OCI-LY3 (cell line): ENCODE results near the gene FCGBP.

ENCODE experiments used
- H2AFZ ChIP-seq: fragments of 200-600, 300-600 bp; shearing (Covaris generic); 2 replicates; pipeline ENCODE4 v1.6.0; 2014; ENCODE audit warnings: antibody characterized with exemption, low read depth, low read length
- H3K27ac ChIP-seq: fragments of 200-600, 300-600 bp; sonication (generic); 2 replicates; pipeline ENCODE4 v1.5.1; 2014; ENCODE audit warnings: mild to moderate bottlenecking, low read length, moderate library complexity, mixed read lengths
- H3K27me3 ChIP-seq: fragments of 200-600, 300-600 bp; sonication (generic); 2 replicates; pipeline ENCODE4 v1.6.1; 2014; ENCODE audit warnings: low read depth, low read length, mixed read lengths
- H3K36me3 ChIP-seq: fragments of 200-600, 300-600 bp; sonication (generic); replicated peaks from 2 replicates; pipeline ENCODE3; 2014; ENCODE audit warnings: low read depth, low read length, mixed read lengths
- H3K4me1 ChIP-seq: fragments of 300-600, 200-600 bp; sonication (generic); 2 replicates; pipeline ENCODE4 v1.6.1; 2014; ENCODE audit warnings: low read length, mixed read lengths
- H3K4me2 ChIP-seq: fragments of 200-600, 300-600 bp; sonication (generic); 2 replicates; pipeline ENCODE4 v1.6.1; 2014; ENCODE audit warnings: low read length, mixed read lengths
- H3K4me3 ChIP-seq: fragments of 300-600, 200-600 bp; sonication (generic); 2 replicates; pipeline ENCODE4 v1.5.1; 2014; ENCODE audit warnings: antibody characterized with exemption, mild to moderate bottlenecking, low read length, moderate library complexity
- H3K79me2 ChIP-seq: fragments of 300-600, 200-600 bp; shearing (Covaris generic); 2 replicates; pipeline ENCODE4 v1.6.1; 2014; ENCODE audit warnings: mild to moderate bottlenecking, low read length, mixed read lengths
- H3K9ac ChIP-seq: fragments of 300-600, 200-600 bp; shearing (Covaris generic); 2 replicates; pipeline ENCODE4 v1.6.0; 2014; ENCODE audit warnings: mild to moderate bottlenecking, low read length, moderate library complexity
- H3K9me3 ChIP-seq: fragments of 200-600, 300-600 bp; shearing (Covaris generic); 2 replicates; pipeline ENCODE4 v1.6.1; 2014; ENCODE audit warnings: low read length, mixed read lengths; ENCODE audit not compliant: insufficient read depth
- H4K20me1 ChIP-seq: fragments of 200-600, 300-600 bp; sonication (generic); 2 replicates; pipeline ENCODE4 v1.6.1; 2016; ENCODE audit warnings: low read length, mixed read lengths; ENCODE audit not compliant: insufficient read depth
- CTCF ChIP-seq: fragments of 200-600, 300-600 bp; sonication (generic); IDR thresholded peaks from 2 replicates; pipeline ENCODE4 v1.5.1; 2014; ENCODE audit warnings: antibody characterized with exemption, low read length, low read depth
- EZH2phosphoT487 ChIP-seq: fragments of 200-600 bp; shearing (Covaris generic); IDR thresholded peaks from 2 replicates; pipeline ENCODE4 v1.6.1; 2018; ENCODE audit warnings: antibody characterized with exemption, mixed run types, low read depth

Gene FCGBP

DNA sequence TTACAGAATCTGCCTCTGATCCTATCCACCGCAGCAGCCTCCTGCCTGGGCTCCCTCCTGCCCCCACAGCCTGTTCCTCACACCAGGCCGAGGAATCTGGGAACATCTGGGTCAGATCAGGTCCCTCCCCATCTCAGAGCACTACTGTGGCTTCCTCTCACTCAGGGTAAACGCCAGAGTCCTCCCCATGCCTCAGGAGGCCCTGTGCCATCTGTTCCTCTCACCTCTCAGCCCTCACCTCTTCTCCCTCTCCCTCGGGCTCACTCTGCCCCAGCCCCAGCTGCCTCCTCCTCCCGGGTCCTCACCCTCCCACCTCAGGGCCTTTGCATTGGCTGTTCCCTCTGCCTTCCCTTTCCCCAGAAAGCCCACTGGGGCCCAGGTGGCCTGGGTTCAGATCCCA lies 18.2 kb downstream of the FCGBP start:
- no peak overlapping the region for H3K4me3 ChIP-seq
- no peak for TF ChIP-seq CTCF
- no peak for TF ChIP-seq EZH2phosphoT487

DNA sequence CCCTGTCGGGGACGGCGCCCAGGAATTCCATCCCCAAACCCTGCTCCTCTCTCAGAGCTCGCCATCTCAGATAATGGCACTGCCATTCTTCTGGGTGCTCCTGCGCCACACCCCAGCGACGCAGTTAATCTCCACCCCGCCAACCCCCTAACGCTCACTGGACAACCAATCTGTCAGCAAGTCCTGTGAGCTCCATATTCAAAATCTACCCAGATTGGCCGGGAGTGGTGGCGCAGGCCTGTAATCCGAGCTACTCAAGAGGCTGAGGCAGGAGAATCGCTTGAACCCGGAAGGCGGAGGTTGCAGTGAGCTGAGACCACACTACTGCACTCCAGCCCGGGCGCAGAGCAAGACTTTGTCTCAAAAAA lies 18.6 kb downstream of the FCGBP start:
- TF ChIP-seq EZH2phosphoT487 = no peak
- H3K27me3 ChIP-seq = no peaks in the 10 kb centered on the region
- no peak overlapping the region for H3K4me2 ChIP-seq
- no peaks in the 10 kb centered on the region for H4K20me1 ChIP-seq
- no peak overlapping the region for H3K4me3 ChIP-seq
- H3K36me3 ChIP-seq = no peaks in the 10 kb centered on the region
- H2AFZ ChIP-seq = no peak overlapping the region
- peaks cover 15% of the 10 kb centered on the region for H3K4me1 ChIP-seq
- H3K27ac ChIP-seq = no peak overlapping the region
- no peak overlapping the region for H3K9ac ChIP-seq
- H3K9me3 ChIP-seq = no peaks in the 10 kb centered on the region
- H3K79me2 ChIP-seq = no peaks in the 10 kb centered on the region

More for the DNA sequence above, 18.2 kb downstream of the FCGBP start:
- H3K4me2 ChIP-seq = peak overlapping the region; percentile 37
- H3K9ac ChIP-seq = no peak overlapping the region
- no peaks in the 10 kb centered on the region for H3K9me3 ChIP-seq
- H2AFZ ChIP-seq = no peak overlapping the region
- no peaks in the 10 kb centered on the region for H3K79me2 ChIP-seq
- H3K27me3 ChIP-seq = no peaks in the 10 kb centered on the region
- peaks cover 15% of the 10 kb centered on the region for H3K4me1 ChIP-seq
- H4K20me1 ChIP-seq = no peaks in the 10 kb centered on the region
- H3K27ac ChIP-seq = peak overlapping the region; percentile 5; the same call in 1 of the 2 replicates
- H3K36me3 ChIP-seq = no peaks in the 10 kb centered on the region

DNA sequence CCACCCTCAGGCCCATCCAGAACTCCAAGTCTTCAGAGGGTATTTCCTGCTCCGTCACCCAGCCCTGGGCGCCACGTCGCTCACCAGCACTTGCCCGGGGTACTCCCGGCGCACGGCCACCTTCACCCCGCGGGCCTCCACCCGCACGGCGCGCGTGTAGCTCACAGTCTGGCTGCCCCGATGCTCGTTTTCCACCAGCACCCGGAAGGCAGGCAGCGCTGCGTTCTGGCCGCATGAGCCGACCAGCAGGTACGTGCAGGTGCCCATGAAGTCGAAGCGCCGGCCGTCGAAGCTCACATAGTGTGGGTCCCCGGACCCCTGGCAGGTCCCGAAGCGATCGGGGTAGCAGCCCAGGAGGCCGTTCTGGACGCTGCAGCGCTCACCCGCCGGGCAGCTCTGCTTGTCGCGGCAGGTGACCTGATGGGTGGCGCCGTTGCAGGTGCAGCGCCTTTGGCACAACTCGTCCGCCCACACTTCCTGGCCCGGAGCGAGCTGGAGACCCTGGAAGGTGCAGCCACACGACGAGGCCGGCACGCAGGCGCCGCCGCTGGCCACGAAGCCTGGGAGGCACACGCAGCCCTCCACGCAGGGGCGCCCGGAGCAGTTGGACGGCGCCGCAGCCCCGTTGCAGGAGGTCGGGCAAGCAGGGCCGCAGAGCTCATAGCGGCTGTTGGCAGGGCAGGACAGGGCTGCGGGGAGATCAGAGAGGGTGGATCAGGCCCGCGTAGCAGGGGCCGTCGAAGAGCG lies 19.2 kb downstream of the FCGBP start:
- Histone ChIP-seq H3K4me1 (peaks cover 15% of the 10 kb centered on the region), H3K36me3 (no peaks in the 10 kb centered on the region), H3K27ac (no peak overlapping the region), H3K79me2 (no peaks in the 10 kb centered on the region), H3K9me3 (no peaks in the 10 kb centered on the region), H4K20me1 (no peaks in the 10 kb centered on the region), H3K4me3 (no peak overlapping the region), H3K9ac (no peak overlapping the region), H3K27me3 (no peaks in the 10 kb centered on the region), H2AFZ (no peak overlapping the region), H3K4me2 (no peak overlapping the region)
- no peak for TF ChIP-seq CTCF

DNA sequence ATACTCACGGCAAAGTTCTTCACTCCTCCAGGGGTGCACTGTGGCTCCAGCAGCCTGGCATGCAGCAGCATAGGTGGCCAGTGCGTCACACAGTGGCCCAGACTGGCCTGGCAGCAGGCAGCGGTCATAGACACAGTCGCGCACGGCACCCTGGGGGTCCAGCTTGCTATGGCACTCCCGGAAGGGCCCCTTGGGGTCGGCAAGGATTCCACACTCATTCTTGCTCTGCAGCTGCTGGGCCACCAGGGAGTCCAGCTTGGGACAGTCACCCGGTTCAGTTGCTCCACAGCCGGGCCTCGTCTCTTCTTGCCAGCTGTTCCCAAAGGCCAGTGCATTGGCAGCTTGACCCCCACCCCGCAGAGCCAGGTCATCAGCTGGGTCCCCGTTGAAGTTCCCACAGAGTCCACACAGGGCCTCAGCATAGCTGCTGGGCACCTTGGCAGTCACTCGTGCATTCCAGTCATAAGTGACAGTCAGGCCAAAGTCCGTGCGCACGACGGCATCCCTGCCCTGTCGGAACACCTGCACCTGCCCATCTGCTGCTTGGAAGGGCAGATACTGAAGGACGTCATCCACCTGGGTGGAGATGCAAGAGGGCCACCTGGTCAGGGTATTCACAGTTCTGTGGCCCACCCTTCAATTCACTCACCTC lies 20.6 kb downstream of the FCGBP start:
- peaks cover 16% of the 10 kb centered on the region for H3K4me1 ChIP-seq
- no peak overlapping the region for H3K27ac ChIP-seq
- TF ChIP-seq CTCF (no peak), EZH2phosphoT487 (no peak)
- H3K9me3 ChIP-seq = no peaks in the 10 kb centered on the region
- no peak overlapping the region for H2AFZ ChIP-seq
- no peaks in the 10 kb centered on the region for H3K27me3 ChIP-seq
- H4K20me1 ChIP-seq = no peaks in the 10 kb centered on the region
- H3K79me2 ChIP-seq = no peaks in the 10 kb centered on the region
- H3K36me3 ChIP-seq = no peaks in the 10 kb centered on the region
- no peak overlapping the region for H3K4me3 ChIP-seq
- H3K9ac ChIP-seq = no peak overlapping the region
- no peak overlapping the region for H3K4me2 ChIP-seq
